GM13977 (cell line): ENCODE measurements around the gene MKX.

Source experiments
- DNase-seq: peaks from one replicate; pipeline ENCODE4 v3.0.0; 2012; ENCODE audit warnings: low spot score
- CTCF ChIP-seq: IDR thresholded peaks from 2 replicates; pipeline ENCODE4 v1.5.1; 2012; ENCODE audit warnings: mild to moderate bottlenecking, control low read depth; ENCODE audit not compliant: insufficient read depth; ENCODE audit errors: extremely low read depth, missing control alignments
- in situ Hi-C: fragments of 300-500 bp; cut with MboI; formaldehyde crosslinking; loops from one replicate; pipeline ENCODE4 v1.12.0; 2022; ENCODE audit warnings: low sequenced_read_pairs, low pct_unique_long_range_greater_than_20kb, mixed read lengths, inconsistent platforms; ENCODE audit not compliant: unreplicated experiment

MKX gene

DNA sequence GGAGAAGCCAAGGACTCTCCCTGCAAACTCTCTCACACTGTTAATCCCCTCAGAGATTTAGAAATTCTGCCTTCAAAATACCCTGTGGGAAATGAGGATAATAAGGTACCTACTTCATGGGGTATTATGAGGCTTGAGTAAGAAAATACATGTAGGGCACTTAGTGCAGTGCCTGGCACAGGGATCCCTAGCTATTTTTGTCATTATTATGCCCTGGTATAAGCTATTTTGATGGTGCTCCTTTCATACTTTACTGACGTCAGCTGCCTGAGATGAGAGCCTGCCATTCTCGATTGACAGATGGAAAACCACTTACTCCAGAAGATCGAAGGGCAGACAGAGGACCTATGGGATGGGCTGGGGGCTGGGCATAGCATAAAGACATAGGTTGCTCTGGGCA is 30.1 kb downstream of the MKX start:
- DNase-seq = no peak
- in situ Hi-C loops = no loop called here
- no peak for TF ChIP-seq CTCF

- in situ Hi-C loops = no loop called here
- DNase-seq = no peak
- no peak for TF ChIP-seq CTCF
Observed at GRCh38 chr10:27714349-27714748, 31.3 kb downstream of the MKX start.

- in situ Hi-C loops = no loop called here
Observed at GRCh38 chr10:27713941-27714340, 31.7 kb downstream of the MKX start.

GRCh38 chr10:27710014-27710413 is 35.6 kb downstream of the MKX start:
- no peak for TF ChIP-seq CTCF
- in situ Hi-C loops = no loop called here
- DNase-seq = no peak

More at GRCh38 chr10:27713941-27714340, 31.7 kb downstream of the MKX start:
- no peak for DNase-seq
- no peak for TF ChIP-seq CTCF

DNA sequence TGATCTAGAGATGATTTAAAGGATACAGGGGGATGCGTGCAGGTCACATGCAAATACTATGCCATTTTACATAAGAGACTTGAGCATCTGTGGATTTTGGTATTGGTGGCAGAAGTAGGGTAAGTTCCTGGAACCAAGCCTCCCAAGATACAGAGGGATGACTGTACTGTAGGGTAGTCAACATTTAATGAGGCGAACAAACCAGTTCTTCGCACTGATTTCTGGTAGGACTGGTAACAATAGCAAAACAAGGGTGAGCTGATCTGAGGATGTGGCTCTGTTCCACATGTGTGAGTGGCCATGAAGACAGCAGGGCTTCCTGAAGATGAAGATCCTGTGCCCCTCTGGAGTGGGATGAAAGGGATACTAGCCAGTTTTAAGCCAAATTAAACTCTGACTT is 36.3 kb downstream of the MKX start:
- TF ChIP-seq CTCF = no peak
- no peak for DNase-seq
- in situ Hi-C loops = no loop called here

- DNase-seq = no peak
- in situ Hi-C loops = no loop called here
- TF ChIP-seq CTCF = no peak
Observed at GRCh38 chr10:27701938-27702537, 43.6 kb downstream of the MKX start.

DNA sequence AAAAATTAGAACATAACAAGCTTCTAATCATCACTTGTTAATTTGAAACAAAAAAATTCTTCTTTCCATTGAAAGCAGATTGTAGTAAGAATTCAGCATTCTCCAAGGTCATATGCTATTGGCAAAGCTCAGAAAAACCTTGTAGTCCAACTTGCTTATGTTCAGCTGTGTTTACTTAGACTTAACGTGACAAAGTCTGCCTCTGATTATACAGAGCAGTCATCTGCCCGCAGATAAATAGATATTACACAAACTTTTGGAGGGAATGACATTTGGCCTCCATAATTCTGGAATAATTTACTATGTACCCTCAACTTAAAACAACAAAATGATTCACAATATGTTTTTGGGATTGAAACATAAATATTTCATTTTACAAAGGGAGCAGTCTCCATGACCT is 45.8 kb downstream of the MKX start:
- in situ Hi-C loops = no loop called here
- no peak for DNase-seq
- TF ChIP-seq CTCF = no peak
